H1 (cell line): Measurements from ENCODE around the gene HSD17B3. TPM values are rescaled to one million over a fixed set of nuclear protein-coding genes. Genes with fewer than 3 reads are reported as not detected.

ENCODE experiments used
- CTCF ChIA-PET: fragments of 300-600 bp; sonication (Branson Sonifier 250); formaldehyde crosslinking; loops from one replicate; lab custom pipeline; 2021; ENCODE audit not compliant: partially characterized antibody; lab: Charles Lee
- POLR2A ChIA-PET: fragments of 300-600 bp; sonication (Branson Sonifier 250); formaldehyde crosslinking; loops from one replicate; lab custom pipeline; 2021; ENCODE audit warnings: inconsistent platforms; ENCODE audit not compliant: partially characterized antibody; lab: Charles Lee
- DNase-seq, 2 experiments: peaks; one replicate each; pipeline versions ENCODE4 v3.0.0 to v3.0.0-alpha.2; 2010 to 2022; ENCODE audit warnings: low spot score in 2 of 2, low read depth in 1 of 2, mixed read lengths in 1 of 2
- FAIRE-seq: peaks from 2 replicates; lab custom pipeline; 2011; peaks lifted over from hg19 to GRCh38; lab: Jason Lieb, UNC
- H2AFZ ChIP-seq: 2 replicates; pipeline ENCODE4 v1.8.1; 2012; ENCODE audit warnings: low read length, inconsistent platforms
- H2AK5ac ChIP-seq: 2 replicates; pipeline ENCODE4 v1.6.1; 2013; ENCODE audit warnings: low read depth, low read length
- H2BK120ac ChIP-seq: replicated peaks from 2 replicates; pipeline ENCODE3; 2013; ENCODE audit warnings: low read depth, low read length, inconsistent platforms
- H2BK12ac ChIP-seq: 2 replicates; pipeline ENCODE4 v1.6.1; 2013; ENCODE audit warnings: low read depth, low read length
- H2BK15ac ChIP-seq: 2 replicates; pipeline ENCODE4 v1.6.1; 2013; ENCODE audit warnings: low read length
- H2BK20ac ChIP-seq: 2 replicates; pipeline ENCODE4 v1.6.1; 2013; ENCODE audit warnings: low read length
- H2BK5ac ChIP-seq: 2 replicates; pipeline ENCODE4 v1.6.1; 2013; ENCODE audit warnings: low read depth, low read length
- H3K14ac ChIP-seq: 2 replicates; pipeline ENCODE4 v1.6.1; 2013; ENCODE audit warnings: inconsistent platforms; ENCODE audit not compliant: insufficient read length
- H3K18ac ChIP-seq: 2 replicates; pipeline ENCODE4 v1.6.1; 2013; ENCODE audit warnings: low read length; ENCODE audit errors: extremely low read depth
- H3K23ac ChIP-seq: 2 replicates; pipeline ENCODE4 v1.6.1; 2013; ENCODE audit warnings: inconsistent platforms; ENCODE audit not compliant: insufficient read length
- H3K23me2 ChIP-seq: 2 replicates; pipeline ENCODE4 v1.6.1; 2013; ENCODE audit warnings: low read depth, low read length
- H3K27ac ChIP-seq: 2 replicates; pipeline ENCODE4 v1.6.1; 2011; ENCODE audit warnings: low read depth, low read length, inconsistent platforms
- H3K27me3 ChIP-seq, 4 experiments: replicated peaks in 1 of 4; 1 replicate in 1 of 4; 2 replicates in 3 of 4; pipeline versions ENCODE4 v1.6.1 to v1.8.1; 2011 to 2013; ENCODE audit warnings: low read length in 3 of 4, mild to moderate bottlenecking in 3 of 4, inconsistent platforms in 2 of 4, mixed read lengths in 2 of 4, moderate library complexity in 1 of 4; ENCODE audit not compliant: control insufficient read depth in 3 of 4, insufficient read depth in 3 of 4; ENCODE audit errors: extremely low read depth in 1 of 4
- H3K36me3 ChIP-seq, 4 experiments: 2 replicates each; pipeline versions ENCODE4 v1.6.1 to v1.8.1; 2011 to 2013; ENCODE audit warnings: mild to moderate bottlenecking in 4 of 4, low read length in 3 of 4, moderate library complexity in 2 of 4, control low read depth in 1 of 4, inconsistent platforms in 1 of 4; ENCODE audit not compliant: insufficient read depth in 4 of 4, control insufficient read depth in 2 of 4
- H3K4ac ChIP-seq: replicated peaks from 2 replicates; pipeline ENCODE3; 2013; ENCODE audit warnings: low read length, low read depth, mixed read lengths, inconsistent platforms; ENCODE audit not compliant: insufficient read length
- H3K4me1 ChIP-seq, 4 experiments: replicated peaks in 1 of 4; 1 replicate in 1 of 4; 2 replicates in 3 of 4; pipeline versions ENCODE4 v1.6.1 to v1.8.1; 2011 to 2013; ENCODE audit warnings: low read length in 3 of 4, inconsistent platforms in 2 of 4, mixed read lengths in 1 of 4; ENCODE audit not compliant: insufficient read depth in 4 of 4, control insufficient read depth in 3 of 4
- H3K4me2 ChIP-seq, 2 experiments: 2 replicates each; pipeline versions ENCODE4 v1.6.1 to v1.8.1; 2011 to 2013; ENCODE audit warnings: low read depth in 2 of 2, low read length in 2 of 2, control low read depth in 1 of 2, inconsistent platforms in 1 of 2, mild to moderate bottlenecking in 1 of 2; ENCODE audit not compliant: insufficient read depth in 1 of 2
- H3K4me3 ChIP-seq, 4 experiments: fragments of 200-600, 300-600 bp in 1 of 4; sonication (generic), shearing (Covaris generic), sonication (Bioruptor Twin) in 1 of 4; 2 replicates each; pipeline versions ENCODE4 v1.5.1 to v1.8.1; 2011 to 2016; ENCODE audit warnings: low read length in 4 of 4, low read depth in 3 of 4, control low read depth in 2 of 4, inconsistent platforms in 2 of 4, mild to moderate bottlenecking in 2 of 4, mixed read lengths in 1 of 4, moderate library complexity in 1 of 4; ENCODE audit not compliant: insufficient read depth in 2 of 4; ENCODE audit errors: extremely low read depth in 1 of 4
- H3K56ac ChIP-seq: replicated peaks from 2 replicates; pipeline ENCODE3; 2013; ENCODE audit warnings: low read depth, mild to moderate bottlenecking, mixed read lengths, low read length, inconsistent platforms; ENCODE audit not compliant: insufficient read length
- H3K79me1 ChIP-seq: 2 replicates; pipeline ENCODE4 v1.6.1; 2013; ENCODE audit warnings: low read depth, low read length, control low read depth
- H3K79me2 ChIP-seq, 2 experiments: 2 replicates each; pipeline versions ENCODE4 v1.6.1 to v1.8.1; 2012 to 2013; ENCODE audit warnings: low read length in 2 of 2, mild to moderate bottlenecking in 2 of 2, inconsistent platforms in 1 of 2; ENCODE audit not compliant: insufficient read depth in 2 of 2, control insufficient read depth in 1 of 2
- H3K9ac ChIP-seq, 4 experiments: replicated peaks in 1 of 4; 1 replicate in 1 of 4; 2 replicates in 3 of 4; pipeline versions ENCODE4 v1.6.1 to v1.8.1; 2011 to 2013; ENCODE audit warnings: low read depth in 3 of 4, low read length in 3 of 4, control low read depth in 2 of 4, mild to moderate bottlenecking in 2 of 4, moderate library complexity in 2 of 4, inconsistent platforms in 1 of 4; ENCODE audit errors: extremely low read depth in 1 of 4
- H3K9me3 ChIP-seq, 2 experiments: 2 replicates each; pipeline versions ENCODE4 v1.6.1 to v1.8.1; 2012 to 2013; ENCODE audit warnings: mild to moderate bottlenecking in 2 of 2, moderate library complexity in 2 of 2, control low read depth in 1 of 2, inconsistent platforms in 1 of 2, low read depth in 1 of 2, low read length in 1 of 2, mixed read lengths in 1 of 2; ENCODE audit not compliant: insufficient read depth in 2 of 2
- H4K20me1 ChIP-seq, 2 experiments: replicated peaks in 1 of 2; 2 replicates each; pipeline versions ENCODE3 to v1.8.1; 2011 to 2013; ENCODE audit warnings: inconsistent platforms in 2 of 2, low read length in 2 of 2, mild to moderate bottlenecking in 1 of 2; ENCODE audit not compliant: insufficient read depth in 2 of 2, control insufficient read depth in 1 of 2
- H4K5ac ChIP-seq: 2 replicates; pipeline ENCODE4 v1.6.1; 2013; ENCODE audit warnings: low read length, low read depth, mixed read lengths, inconsistent platforms; ENCODE audit not compliant: insufficient read length
- H4K8ac ChIP-seq: 2 replicates; pipeline ENCODE4 v1.8.0; 2013; ENCODE audit warnings: mild to moderate bottlenecking, moderate library complexity, low read length, inconsistent platforms; ENCODE audit not compliant: insufficient read depth; ENCODE audit errors: extremely low read depth
- H4K91ac ChIP-seq: replicated peaks from 2 replicates; pipeline ENCODE3; 2013; ENCODE audit warnings: low read length, mixed read lengths, inconsistent platforms; ENCODE audit not compliant: insufficient read length
- ASH2L ChIP-seq: fragments of 200-600, 300-600 bp; sonication (generic); IDR thresholded peaks from one replicate; pipeline ENCODE4 v1.7.1; 2017; ENCODE audit warnings: low read length
- BRCA1 ChIP-seq: IDR thresholded peaks from 2 replicates; pipeline ENCODE4 v1.6.1; 2012; ENCODE audit warnings: low read depth, low read length, improper control_type of control experiment
- CTBP2 ChIP-seq: IDR thresholded peaks from 2 replicates; pipeline ENCODE4 v1.7.0; 2011; ENCODE audit warnings: borderline replicate concordance, mild to moderate bottlenecking, moderate library complexity, mixed read lengths, low read length; ENCODE audit not compliant: insufficient read depth, insufficient read length
- E2F6 ChIP-seq: IDR thresholded peaks from 2 replicates; pipeline ENCODE4 v1.6.1; 2012; ENCODE audit warnings: inconsistent platforms
- FOSL1 ChIP-seq: IDR thresholded peaks from 2 replicates; pipeline ENCODE4 v1.6.1; 2011; ENCODE audit warnings: mild to moderate bottlenecking, low read depth, low read length, moderate library complexity; ENCODE audit not compliant: insufficient read depth
- HDAC2 ChIP-seq, 2 experiments: fragments of 300-600 bp in 1 of 2; sonication (generic) in 1 of 2; IDR thresholded peaks; 2 replicates each; pipeline ENCODE4 v1.6.1; 2011 to 2012; ENCODE audit warnings: low read depth in 2 of 2, low read length in 2 of 2, mild to moderate bottlenecking in 2 of 2, moderate library complexity in 2 of 2, borderline replicate concordance in 1 of 2, inconsistent platforms in 1 of 2
- WGBS, 2 experiments: shearing (Covaris generic) in 1 of 2; methylation state at CpG; one replicate each; pipeline versions ENCODE4 v1.1.6 to v1.1.7; 2013 to 2015; ENCODE audit warnings: low lambda C conversion rate in 2 of 2, mixed read lengths in 2 of 2, inconsistent platforms in 1 of 2, low coverage in 1 of 2, missing lambda C conversion rate in 1 of 2; ENCODE audit not compliant: insufficient replicate concordance in 2 of 2, insufficient coverage in 1 of 2, insufficient read length in 1 of 2; ENCODE audit errors: extremely low coverage in 1 of 2, missing lambda C conversion rate in 1 of 2; 5-methylcytosine and 5-hydroxymethylcytosine counted together
- polyA plus RNA-seq, 7 experiments: library from polyadenylated mRNA; depleted of rRNA in 3 of 7; stranded (reverse) in 5 of 7; unstranded in 2 of 7; fragments of >200 nt in 5 of 7; fragments of 200-250 nt in 2 of 7; gene quantifications; 1 replicate in 5 of 7; 2 replicates in 1 of 7; 4 replicates in 1 of 7; pipeline versions ENCODE4 v1.2.1 to v1.2.3, GENCODE V29; 2011 to 2013; ENCODE audit warnings: missing spikeins in 2 of 7, mixed read lengths in 2 of 7
- total RNA-seq: library from RNA; stranded (reverse); fragmentation: NEBNext Ultra II Directional; extraction: Animal tissue kit (Norgen Biotek cat#: 25700); gene quantifications from 2 replicates; pipeline ENCODE4 v1.2.1, GENCODE V29; 2021

Gene HSD17B3
- total and polyA plus RNA-seq, 2 of the 8 experiments (the other 6 are each of a cell fraction or from before 2014, with no cell fraction given) = not detected

GRCh38 chr9:96294159-96294545 lies 7.8 kb downstream of the HSD17B3 start:
- Histone ChIP-seq H3K4ac (no peak overlapping the region), H3K79me2 (no peaks in the 10 kb centered on the region), H4K20me1 (no peaks in the 10 kb centered on the region), H3K27ac (no peak overlapping the region), H3K27me3 (no peaks in the 10 kb centered on the region), H3K9me3 (no peaks in the 10 kb centered on the region), H3K4me1 (peaks cover 0 to 5% (median 0%) of the 10 kb centered on the region in 4 experiments; a peak in 2 of 7 replicates), H4K5ac (no peak overlapping the region), H3K56ac (no peak overlapping the region), H2AK5ac (no peak overlapping the region), H3K18ac (no peak overlapping the region), H3K36me3 (no peaks in the 10 kb centered on the region), H2BK120ac (no peak overlapping the region), H2BK15ac (no peak overlapping the region), H3K4me3 (no peak overlapping the region), H3K23me2 (no peaks in the 10 kb centered on the region), H2BK5ac (no peak overlapping the region), H3K4me2 (no peak overlapping the region), H4K91ac (no peak overlapping the region), H3K14ac (no peak overlapping the region), H2BK12ac (no peak overlapping the region), H2BK20ac (no peak overlapping the region), H2AFZ (no peak overlapping the region), H3K23ac (no peak overlapping the region), H3K79me1 (no peaks in the 10 kb centered on the region), H3K9ac (no peak overlapping the region), H4K8ac (no peak overlapping the region)
- DNase-seq = no peak
- whole genome bisulfite sequencing, 2 experiments = 91% methylated on average over 3 of the region's 3 CpGs; no CpG with 5 or more reads in 1 of the 2 experiments
- POLR2A ChIA-PET = no interaction called here
- FAIRE-seq = peak; percentile 13
- CTCF ChIA-PET = interaction anchor here (0.6 to 3.4 kb wide), 4 partner anchors 11 to 49 kb away, joined by 3 to 11 read pairs (median 4); no protein-coding TSS in a partner anchor
- no peak for TF ChIP-seq E2F6
- TF ChIP-seq HDAC2 (IDR thresholded peaks at IDR 0.05; ENCODE audit: borderline replicate concordance in 1 of 2, low read depth in 2 of 2, low read length in 2 of 2) = no peak
- TF ChIP-seq CTBP2 = no peak
- no peak for TF ChIP-seq FOSL1
- no peak for TF ChIP-seq ASH2L
- no peak for TF ChIP-seq BRCA1
